GM23338 (cell line): ENCODE data around the gene KAZN.

Experiments
- CREB1 ChIP-seq: fragments of 250-450 bp; sonication (Bioruptor Pico); IDR thresholded peaks from 2 replicates; pipeline ENCODE4 v1.5.0; 2020; ENCODE audit warnings: low read depth, mild to moderate bottlenecking, moderate library complexity
- EZH2 ChIP-seq: fragments of 200-600 bp; sonication (generic); IDR thresholded peaks from one replicate; pipeline ENCODE4 v1.8.0; 2017; ENCODE audit warnings: antibody characterized with exemption, mild to moderate bottlenecking, low read depth; ENCODE audit not compliant: unreplicated experiment
- EZH2phosphoT487 ChIP-seq: fragments of 200-600 bp; sonication (generic); IDR thresholded peaks from one replicate; pipeline ENCODE4 v1.8.1; 2018; ENCODE audit warnings: antibody characterized with exemption; ENCODE audit not compliant: unreplicated experiment
- JUNB ChIP-seq: IDR thresholded peaks from one replicate; pipeline ENCODE4 v1.6.1; 2016; ENCODE audit warnings: antibody characterized with exemption; ENCODE audit not compliant: unreplicated experiment
- POLR2AphosphoS5 ChIP-seq: IDR thresholded peaks from 2 replicates; pipeline ENCODE4 v1.6.1; 2016; ENCODE audit warnings: antibody characterized with exemption, low read depth
- TF ChIP-seq, protein P1 (sequence below): IDR thresholded peaks from one replicate; pipeline ENCODE4 v1.6.1; 2018; ENCODE audit warnings: antibody characterized with exemption; ENCODE audit not compliant: unreplicated experiment
- TF ChIP-seq, protein P2 (sequence below), 2 experiments: fragments of 200-600 bp in 1 of 2; sonication (generic) in 1 of 2; conservative IDR thresholded peaks; 2 replicates each; pipeline versions ENCODE4 v1.5.1 to v1.6.1; 2016 to 2017; ENCODE audit warnings: antibody characterized with exemption in 2 of 2, low read depth in 2 of 2, mild to moderate bottlenecking in 2 of 2, moderate library complexity in 1 of 2
- TF ChIP-seq, protein P3 (sequence below): fragments of 250-450 bp; sonication (Bioruptor Pico); IDR thresholded peaks from 2 replicates; pipeline ENCODE4 v1.5.0; 2020; ENCODE audit warnings: mild to moderate bottlenecking, moderate library complexity

DNA sequence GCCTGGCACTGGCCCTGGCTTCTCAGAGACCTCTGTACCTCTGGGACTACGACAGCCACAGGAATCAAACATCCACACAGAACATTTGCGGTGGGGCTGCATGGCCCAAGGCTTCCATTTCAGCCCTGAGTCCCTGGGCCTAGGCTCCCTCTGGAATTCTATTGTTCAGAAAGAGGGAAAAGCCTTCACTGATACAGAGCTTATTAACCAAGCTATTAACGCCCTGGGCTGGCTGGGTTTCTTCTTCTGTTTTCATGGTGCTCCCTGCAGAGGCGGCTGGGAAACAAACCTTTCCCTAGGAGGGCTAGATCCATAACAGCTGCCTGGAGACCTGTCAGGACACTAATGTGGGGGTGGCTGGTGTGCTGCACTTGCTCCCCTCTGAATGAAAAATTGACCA is 88.2 kb downstream of the KAZN start:
- TF ChIP-seq, protein P1, sequence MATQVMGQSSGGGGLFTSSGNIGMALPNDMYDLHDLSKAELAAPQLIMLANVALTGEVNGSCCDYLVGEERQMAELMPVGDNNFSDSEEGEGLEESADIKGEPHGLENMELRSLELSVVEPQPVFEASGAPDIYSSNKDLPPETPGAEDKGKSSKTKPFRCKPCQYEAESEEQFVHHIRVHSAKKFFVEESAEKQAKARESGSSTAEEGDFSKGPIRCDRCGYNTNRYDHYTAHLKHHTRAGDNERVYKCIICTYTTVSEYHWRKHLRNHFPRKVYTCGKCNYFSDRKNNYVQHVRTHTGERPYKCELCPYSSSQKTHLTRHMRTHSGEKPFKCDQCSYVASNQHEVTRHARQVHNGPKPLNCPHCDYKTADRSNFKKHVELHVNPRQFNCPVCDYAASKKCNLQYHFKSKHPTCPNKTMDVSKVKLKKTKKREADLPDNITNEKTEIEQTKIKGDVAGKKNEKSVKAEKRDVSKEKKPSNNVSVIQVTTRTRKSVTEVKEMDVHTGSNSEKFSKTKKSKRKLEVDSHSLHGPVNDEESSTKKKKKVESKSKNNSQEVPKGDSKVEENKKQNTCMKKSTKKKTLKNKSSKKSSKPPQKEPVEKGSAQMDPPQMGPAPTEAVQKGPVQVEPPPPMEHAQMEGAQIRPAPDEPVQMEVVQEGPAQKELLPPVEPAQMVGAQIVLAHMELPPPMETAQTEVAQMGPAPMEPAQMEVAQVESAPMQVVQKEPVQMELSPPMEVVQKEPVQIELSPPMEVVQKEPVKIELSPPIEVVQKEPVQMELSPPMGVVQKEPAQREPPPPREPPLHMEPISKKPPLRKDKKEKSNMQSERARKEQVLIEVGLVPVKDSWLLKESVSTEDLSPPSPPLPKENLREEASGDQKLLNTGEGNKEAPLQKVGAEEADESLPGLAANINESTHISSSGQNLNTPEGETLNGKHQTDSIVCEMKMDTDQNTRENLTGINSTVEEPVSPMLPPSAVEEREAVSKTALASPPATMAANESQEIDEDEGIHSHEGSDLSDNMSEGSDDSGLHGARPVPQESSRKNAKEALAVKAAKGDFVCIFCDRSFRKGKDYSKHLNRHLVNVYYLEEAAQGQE, result no peak
- TF ChIP-seq POLR2AphosphoS5, result no peak
- TF ChIP-seq EZH2phosphoT487, result no peak
- TF ChIP-seq, protein P2, sequence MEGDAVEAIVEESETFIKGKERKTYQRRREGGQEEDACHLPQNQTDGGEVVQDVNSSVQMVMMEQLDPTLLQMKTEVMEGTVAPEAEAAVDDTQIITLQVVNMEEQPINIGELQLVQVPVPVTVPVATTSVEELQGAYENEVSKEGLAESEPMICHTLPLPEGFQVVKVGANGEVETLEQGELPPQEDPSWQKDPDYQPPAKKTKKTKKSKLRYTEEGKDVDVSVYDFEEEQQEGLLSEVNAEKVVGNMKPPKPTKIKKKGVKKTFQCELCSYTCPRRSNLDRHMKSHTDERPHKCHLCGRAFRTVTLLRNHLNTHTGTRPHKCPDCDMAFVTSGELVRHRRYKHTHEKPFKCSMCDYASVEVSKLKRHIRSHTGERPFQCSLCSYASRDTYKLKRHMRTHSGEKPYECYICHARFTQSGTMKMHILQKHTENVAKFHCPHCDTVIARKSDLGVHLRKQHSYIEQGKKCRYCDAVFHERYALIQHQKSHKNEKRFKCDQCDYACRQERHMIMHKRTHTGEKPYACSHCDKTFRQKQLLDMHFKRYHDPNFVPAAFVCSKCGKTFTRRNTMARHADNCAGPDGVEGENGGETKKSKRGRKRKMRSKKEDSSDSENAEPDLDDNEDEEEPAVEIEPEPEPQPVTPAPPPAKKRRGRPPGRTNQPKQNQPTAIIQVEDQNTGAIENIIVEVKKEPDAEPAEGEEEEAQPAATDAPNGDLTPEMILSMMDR (conservative IDR thresholded peaks at IDR 0.05; ENCODE audit: low read depth in 2 of 2), result no peak
- no peak for TF ChIP-seq JUNB
- no peak for TF ChIP-seq EZH2
- TF ChIP-seq, protein P3, sequence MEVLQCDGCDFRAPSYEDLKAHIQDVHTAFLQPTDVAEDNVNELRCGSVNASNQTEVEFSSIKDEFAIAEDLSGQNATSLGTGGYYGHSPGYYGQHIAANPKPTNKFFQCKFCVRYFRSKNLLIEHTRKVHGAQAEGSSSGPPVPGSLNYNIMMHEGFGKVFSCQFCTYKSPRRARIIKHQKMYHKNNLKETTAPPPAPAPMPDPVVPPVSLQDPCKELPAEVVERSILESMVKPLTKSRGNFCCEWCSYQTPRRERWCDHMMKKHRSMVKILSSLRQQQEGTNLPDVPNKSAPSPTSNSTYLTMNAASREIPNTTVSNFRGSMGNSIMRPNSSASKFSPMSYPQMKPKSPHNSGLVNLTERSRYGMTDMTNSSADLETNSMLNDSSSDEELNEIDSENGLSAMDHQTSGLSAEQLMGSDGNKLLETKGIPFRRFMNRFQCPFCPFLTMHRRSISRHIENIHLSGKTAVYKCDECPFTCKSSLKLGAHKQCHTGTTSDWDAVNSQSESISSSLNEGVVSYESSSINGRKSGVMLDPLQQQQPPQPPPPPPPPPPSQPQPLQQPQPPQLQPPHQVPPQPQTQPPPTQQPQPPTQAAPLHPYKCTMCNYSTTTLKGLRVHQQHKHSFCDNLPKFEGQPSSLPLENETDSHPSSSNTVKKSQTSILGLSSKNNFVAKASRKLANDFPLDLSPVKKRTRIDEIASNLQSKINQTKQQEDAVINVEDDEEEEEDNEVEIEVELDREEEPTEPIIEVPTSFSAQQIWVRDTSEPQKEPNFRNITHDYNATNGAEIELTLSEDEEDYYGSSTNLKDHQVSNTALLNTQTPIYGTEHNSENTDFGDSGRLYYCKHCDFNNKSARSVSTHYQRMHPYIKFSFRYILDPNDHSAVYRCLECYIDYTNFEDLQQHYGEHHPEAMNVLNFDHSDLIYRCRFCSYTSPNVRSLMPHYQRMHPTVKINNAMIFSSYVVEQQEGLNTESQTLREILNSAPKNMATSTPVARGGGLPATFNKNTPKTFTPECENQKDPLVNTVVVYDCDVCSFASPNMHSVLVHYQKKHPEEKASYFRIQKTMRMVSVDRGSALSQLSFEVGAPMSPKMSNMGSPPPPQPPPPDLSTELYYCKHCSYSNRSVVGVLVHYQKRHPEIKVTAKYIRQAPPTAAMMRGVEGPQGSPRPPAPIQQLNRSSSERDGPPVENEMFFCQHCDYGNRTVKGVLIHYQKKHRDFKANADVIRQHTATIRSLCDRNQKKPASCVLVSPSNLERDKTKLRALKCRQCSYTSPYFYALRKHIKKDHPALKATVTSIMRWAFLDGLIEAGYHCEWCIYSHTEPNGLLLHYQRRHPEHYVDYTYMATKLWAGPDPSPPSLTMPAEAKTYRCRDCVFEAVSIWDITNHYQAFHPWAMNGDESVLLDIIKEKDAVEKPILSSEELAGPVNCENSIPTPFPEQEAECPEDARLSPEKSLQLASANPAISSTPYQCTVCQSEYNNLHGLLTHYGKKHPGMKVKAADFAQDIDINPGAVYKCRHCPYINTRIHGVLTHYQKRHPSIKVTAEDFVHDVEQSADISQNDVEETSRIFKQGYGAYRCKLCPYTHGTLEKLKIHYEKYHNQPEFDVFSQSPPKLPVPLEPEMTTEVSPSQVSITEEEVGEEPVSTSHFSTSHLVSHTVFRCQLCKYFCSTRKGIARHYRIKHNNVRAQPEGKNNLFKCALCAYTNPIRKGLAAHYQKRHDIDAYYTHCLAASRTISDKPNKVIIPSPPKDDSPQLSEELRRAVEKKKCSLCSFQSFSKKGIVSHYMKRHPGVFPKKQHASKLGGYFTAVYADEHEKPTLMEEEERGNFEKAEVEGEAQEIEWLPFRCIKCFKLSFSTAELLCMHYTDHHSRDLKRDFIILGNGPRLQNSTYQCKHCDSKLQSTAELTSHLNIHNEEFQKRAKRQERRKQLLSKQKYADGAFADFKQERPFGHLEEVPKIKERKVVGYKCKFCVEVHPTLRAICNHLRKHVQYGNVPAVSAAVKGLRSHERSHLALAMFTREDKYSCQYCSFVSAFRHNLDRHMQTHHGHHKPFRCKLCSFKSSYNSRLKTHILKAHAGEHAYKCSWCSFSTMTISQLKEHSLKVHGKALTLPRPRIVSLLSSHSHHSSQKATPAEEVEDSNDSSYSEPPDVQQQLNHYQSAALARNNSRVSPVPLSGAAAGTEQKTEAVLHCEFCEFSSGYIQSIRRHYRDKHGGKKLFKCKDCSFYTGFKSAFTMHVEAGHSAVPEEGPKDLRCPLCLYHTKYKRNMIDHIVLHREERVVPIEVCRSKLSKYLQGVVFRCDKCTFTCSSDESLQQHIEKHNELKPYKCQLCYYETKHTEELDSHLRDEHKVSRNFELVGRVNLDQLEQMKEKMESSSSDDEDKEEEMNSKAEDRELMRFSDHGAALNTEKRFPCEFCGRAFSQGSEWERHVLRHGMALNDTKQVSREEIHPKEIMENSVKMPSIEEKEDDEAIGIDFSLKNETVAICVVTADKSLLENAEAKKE, result no peak
- TF ChIP-seq CREB1, result no peak
